ENCODE data around the gene DNAH9.

DNAH9 gene

DNA sequence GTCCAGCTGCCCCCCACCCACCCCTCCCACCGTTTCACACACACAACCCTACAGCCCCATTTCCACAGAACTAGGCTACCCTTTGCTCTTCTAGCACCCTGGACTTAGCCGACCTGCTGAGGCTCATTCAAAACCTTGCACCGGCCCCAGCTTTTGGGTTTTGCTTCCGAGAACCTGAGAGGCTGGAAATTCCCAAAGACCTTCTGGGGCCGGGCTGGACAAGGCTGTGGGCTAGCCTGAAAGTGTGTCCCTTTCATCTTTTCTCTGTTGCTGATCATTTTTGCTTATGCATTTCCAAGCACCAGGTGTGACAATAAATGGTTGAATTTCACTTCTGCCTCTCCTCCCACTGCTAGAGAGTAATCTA is 139.0 kb downstream of the DNAH9 start:
- Histone ChIP-seq H3K27me3 (ENCODE audit: insufficient read depth, low read length) (no peaks in the 10 kb centered on the region), H3K4me3 (ENCODE audit: low read length) (no peak overlapping the region), H3K27ac (ENCODE audit: low read length) (no peak overlapping the region), H3K36me3 (ENCODE audit: insufficient read depth, low read depth, low read length) (no peaks in the 10 kb centered on the region), H3K9me3 (ENCODE audit: insufficient read depth, low read depth, low read length) (no peaks in the 10 kb centered on the region), H3K9ac (ENCODE audit: low read depth, low read length) (no peak overlapping the region), H3K4me1 (ENCODE audit: insufficient read depth, low read length) (no peaks in the 10 kb centered on the region)

- H3K27me3 ChIP-seq (ENCODE audit: insufficient read depth, low read length): no peaks in the 10 kb centered on the region
- no peak overlapping the region for H3K9ac ChIP-seq (ENCODE audit: low read depth, low read length)
- no peaks in the 10 kb centered on the region for H3K36me3 ChIP-seq (ENCODE audit: insufficient read depth, low read depth, low read length)
- no peak overlapping the region for H3K27ac ChIP-seq (ENCODE audit: low read length)
- H3K4me3 ChIP-seq (ENCODE audit: low read length): no peak overlapping the region
- H3K9me3 ChIP-seq (ENCODE audit: insufficient read depth, low read depth, low read length): no peaks in the 10 kb centered on the region
- H3K4me1 ChIP-seq (ENCODE audit: insufficient read depth, low read length): no peaks in the 10 kb centered on the region
These were observed 139.9 kb downstream of the DNAH9 start for GRCh38 chr17:11738151-11738550.

- Histone ChIP-seq H3K4me1 (ENCODE audit: insufficient read depth, low read length) (no peaks in the 10 kb centered on the region), H3K36me3 (ENCODE audit: insufficient read depth, low read depth, low read length) (no peaks in the 10 kb centered on the region), H3K9me3 (ENCODE audit: insufficient read depth, low read depth, low read length) (no peaks in the 10 kb centered on the region), H3K4me3 (ENCODE audit: low read length) (no peak overlapping the region), H3K27ac (ENCODE audit: low read length) (no peak overlapping the region), H3K9ac (ENCODE audit: low read depth, low read length) (no peak overlapping the region), H3K27me3 (ENCODE audit: insufficient read depth, low read length) (no peaks in the 10 kb centered on the region)
These were observed 141.1 kb downstream of the DNAH9 start for GRCh38 chr17:11739351-11739750.

GRCh38 chr17:11739848-11740247 is 141.6 kb downstream of the DNAH9 start:
- H3K36me3 ChIP-seq (ENCODE audit: insufficient read depth, low read depth, low read length): no peaks in the 10 kb centered on the region
- no peaks in the 10 kb centered on the region for H3K27me3 ChIP-seq (ENCODE audit: insufficient read depth, low read length)
- H3K4me1 ChIP-seq (ENCODE audit: insufficient read depth, low read length): no peaks in the 10 kb centered on the region
- H3K9ac ChIP-seq (ENCODE audit: low read depth, low read length): no peak overlapping the region
- no peak overlapping the region for H3K4me3 ChIP-seq (ENCODE audit: low read length)
- no peak overlapping the region for H3K27ac ChIP-seq (ENCODE audit: low read length)
- H3K9me3 ChIP-seq (ENCODE audit: insufficient read depth, low read depth, low read length): no peaks in the 10 kb centered on the region

DNA sequence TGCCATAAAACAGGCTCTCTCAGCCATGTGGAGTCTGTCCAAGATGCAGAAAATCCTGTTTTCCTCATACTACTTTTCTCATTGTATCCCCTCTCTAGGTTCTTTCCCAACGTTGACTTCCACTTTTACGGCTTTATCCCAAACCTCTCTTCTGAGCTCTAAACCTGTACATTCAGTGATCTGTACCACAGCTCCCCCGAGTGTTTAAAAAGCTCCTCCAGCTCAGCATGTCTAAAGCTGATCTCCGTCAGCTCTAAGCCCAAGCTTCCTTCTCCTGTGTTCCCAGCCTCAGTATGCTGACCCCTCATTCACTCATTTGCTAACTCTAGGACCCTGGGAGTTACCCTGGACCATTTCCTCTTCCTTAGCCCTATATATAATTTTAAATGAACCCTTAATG is 144.6 kb downstream of the DNAH9 start:
- no peaks in the 10 kb centered on the region for H3K9me3 ChIP-seq (ENCODE audit: insufficient read depth, low read depth, low read length)

DNA sequence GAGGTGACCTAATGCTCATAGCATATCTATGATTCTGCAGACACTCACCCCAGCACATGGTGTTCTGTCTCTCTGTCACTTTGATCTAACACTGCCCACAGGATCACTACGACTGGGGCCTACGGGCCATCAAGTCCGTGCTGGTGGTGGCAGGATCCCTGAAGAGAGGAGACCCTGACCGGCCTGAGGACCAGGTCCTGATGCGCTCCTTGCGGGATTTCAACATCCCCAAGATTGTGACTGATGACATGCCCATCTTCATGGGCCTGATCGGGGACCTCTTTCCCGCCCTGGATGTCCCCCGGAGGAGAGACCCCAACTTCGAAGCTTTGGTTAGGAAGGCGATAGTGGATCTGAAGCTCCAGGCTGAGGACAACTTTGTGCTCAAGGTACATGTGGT is 146.4 kb downstream of the DNAH9 start:
- Histone ChIP-seq H3K9me3 (ENCODE audit: insufficient read depth, low read depth, low read length) (no peaks in the 10 kb centered on the region), H3K4me1 (ENCODE audit: insufficient read depth, low read length) (no peaks in the 10 kb centered on the region), H3K27me3 (ENCODE audit: insufficient read depth, low read length) (no peaks in the 10 kb centered on the region), H3K36me3 (ENCODE audit: insufficient read depth, low read depth, low read length) (no peaks in the 10 kb centered on the region), H3K4me3 (ENCODE audit: low read length) (no peak overlapping the region), H3K9ac (ENCODE audit: low read depth, low read length) (no peak overlapping the region), H3K27ac (ENCODE audit: low read length) (no peak overlapping the region)

More for the DNA sequence above, 144.6 kb downstream of the DNAH9 start:
- no peaks in the 10 kb centered on the region for H3K36me3 ChIP-seq (ENCODE audit: insufficient read depth, low read depth, low read length)
- no peak overlapping the region for H3K27ac ChIP-seq (ENCODE audit: low read length)
- no peaks in the 10 kb centered on the region for H3K27me3 ChIP-seq (ENCODE audit: insufficient read depth, low read length)
- H3K4me3 ChIP-seq (ENCODE audit: low read length): no peak overlapping the region
- H3K9ac ChIP-seq (ENCODE audit: low read depth, low read length): no peak overlapping the region
- no peaks in the 10 kb centered on the region for H3K4me1 ChIP-seq (ENCODE audit: insufficient read depth, low read length)

DNA sequence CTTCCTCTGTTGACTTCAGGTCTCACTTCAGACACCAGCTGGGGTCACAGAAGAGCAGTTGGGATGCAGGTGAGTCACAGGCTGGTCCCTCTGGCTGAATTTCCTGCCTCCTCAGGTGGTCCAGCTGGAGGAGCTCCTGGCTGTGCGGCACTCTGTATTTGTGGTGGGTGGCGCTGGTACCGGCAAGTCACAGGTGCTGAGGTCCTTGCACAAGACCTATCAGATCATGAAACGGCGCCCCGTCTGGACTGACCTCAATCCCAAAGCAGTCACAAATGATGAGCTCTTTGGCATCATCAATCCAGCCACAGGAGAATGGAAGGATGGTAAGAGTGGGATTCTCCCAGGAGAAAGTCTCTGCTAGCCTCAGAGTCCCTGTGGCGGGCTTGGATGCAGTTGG is 149.2 kb downstream of the DNAH9 start:
- H3K9me3 ChIP-seq (ENCODE audit: insufficient read depth, low read depth, low read length): no peaks in the 10 kb centered on the region
- no peaks in the 10 kb centered on the region for H3K27me3 ChIP-seq (ENCODE audit: insufficient read depth, low read length)
- H3K36me3 ChIP-seq (ENCODE audit: insufficient read depth, low read depth, low read length): no peaks in the 10 kb centered on the region
- H3K9ac ChIP-seq (ENCODE audit: low read depth, low read length): no peak overlapping the region
- H3K4me3 ChIP-seq (ENCODE audit: low read length): no peak overlapping the region
- no peak overlapping the region for H3K27ac ChIP-seq (ENCODE audit: low read length)
- H3K4me1 ChIP-seq (ENCODE audit: insufficient read depth, low read length): no peaks in the 10 kb centered on the region

DNA sequence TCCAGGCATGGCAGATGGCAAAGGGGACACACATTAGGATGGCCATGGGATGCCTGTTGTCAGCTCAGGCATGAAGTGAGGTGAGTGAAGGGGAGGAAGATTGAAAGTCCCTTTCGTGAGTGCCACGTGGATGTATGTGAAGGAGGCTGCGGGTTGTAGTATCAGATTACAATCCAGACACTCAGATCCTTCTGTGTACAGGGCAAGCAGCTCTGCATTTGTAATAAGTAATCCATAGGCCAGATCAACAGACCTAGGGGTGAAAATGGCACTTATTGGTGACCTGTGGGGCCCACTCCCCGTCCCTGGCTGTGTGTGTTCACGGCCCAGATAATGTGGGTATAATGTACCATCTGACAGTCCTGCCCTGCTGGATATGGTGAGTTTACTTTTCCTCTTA is 159.5 kb downstream of the DNAH9 start:
- H3K27ac ChIP-seq (ENCODE audit: low read length): no peak overlapping the region
- no peaks in the 10 kb centered on the region for H3K9me3 ChIP-seq (ENCODE audit: insufficient read depth, low read depth, low read length)
- no peaks in the 10 kb centered on the region for H3K36me3 ChIP-seq (ENCODE audit: insufficient read depth, low read depth, low read length)
- no peaks in the 10 kb centered on the region for H3K4me1 ChIP-seq (ENCODE audit: insufficient read depth, low read length)
- H3K27me3 ChIP-seq (ENCODE audit: insufficient read depth, low read length): no peaks in the 10 kb centered on the region
- no peak overlapping the region for H3K9ac ChIP-seq (ENCODE audit: low read depth, low read length)
- H3K4me3 ChIP-seq (ENCODE audit: low read length): no peak overlapping the region

- Histone ChIP-seq H3K9me3 (ENCODE audit: insufficient read depth, low read depth, low read length) (no peaks in the 10 kb centered on the region), H3K36me3 (ENCODE audit: insufficient read depth, low read depth, low read length) (no peaks in the 10 kb centered on the region), H3K4me1 (ENCODE audit: insufficient read depth, low read length) (no peaks in the 10 kb centered on the region), H3K27me3 (ENCODE audit: insufficient read depth, low read length) (no peaks in the 10 kb centered on the region), H3K4me3 (ENCODE audit: low read length) (no peak overlapping the region), H3K9ac (ENCODE audit: low read depth, low read length) (no peak overlapping the region), H3K27ac (ENCODE audit: low read length) (no peak overlapping the region)
These were observed 169.8 kb downstream of the DNAH9 start for GRCh38 chr17:11768106-11768505.

DNA sequence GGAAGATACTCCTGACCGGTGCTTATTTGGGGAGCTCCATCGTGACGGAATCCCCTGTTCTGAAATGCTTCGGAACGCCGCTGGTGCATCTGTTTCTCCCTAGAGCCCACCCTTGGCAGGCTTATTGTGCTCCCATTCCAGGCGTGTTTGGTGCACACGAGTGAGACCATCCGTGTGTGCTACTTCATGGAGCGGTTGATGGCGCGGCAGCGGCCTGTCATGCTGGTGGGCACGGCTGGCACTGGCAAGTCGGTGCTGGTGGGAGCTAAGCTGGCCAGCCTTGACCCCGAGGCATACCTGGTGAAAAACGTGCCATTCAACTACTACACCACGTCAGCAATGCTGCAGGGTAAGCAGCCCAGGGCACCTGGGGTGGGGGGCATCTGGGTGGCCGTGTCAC is 170.7 kb downstream of the DNAH9 start:
- Histone ChIP-seq H3K27me3 (ENCODE audit: insufficient read depth, low read length) (no peaks in the 10 kb centered on the region), H3K27ac (ENCODE audit: low read length) (no peak overlapping the region), H3K36me3 (ENCODE audit: insufficient read depth, low read depth, low read length) (no peaks in the 10 kb centered on the region), H3K9me3 (ENCODE audit: insufficient read depth, low read depth, low read length) (no peaks in the 10 kb centered on the region), H3K4me3 (ENCODE audit: low read length) (no peak overlapping the region), H3K9ac (ENCODE audit: low read depth, low read length) (no peak overlapping the region), H3K4me1 (ENCODE audit: insufficient read depth, low read length) (no peaks in the 10 kb centered on the region)

DNA sequence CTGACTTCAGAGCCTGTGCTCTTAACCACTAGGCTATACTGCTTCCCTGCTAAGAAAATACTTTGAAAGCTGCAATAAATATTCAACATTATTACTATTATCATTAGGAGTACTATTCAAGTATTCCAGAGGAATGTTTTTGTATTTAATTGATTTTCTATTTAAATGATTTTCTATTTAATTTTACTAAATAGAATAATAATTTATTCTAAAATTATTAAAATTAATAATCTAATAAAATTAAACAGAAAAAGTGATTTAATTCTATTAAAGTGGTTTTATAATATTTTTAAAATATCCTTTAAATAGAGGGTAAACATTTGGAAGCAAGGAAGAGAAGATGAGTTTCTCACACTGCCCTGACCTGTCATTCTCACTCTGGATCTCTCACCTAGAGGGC is 173.8 kb downstream of the DNAH9 start:
- Histone ChIP-seq H3K36me3 (ENCODE audit: insufficient read depth, low read depth, low read length) (no peaks in the 10 kb centered on the region), H3K27me3 (ENCODE audit: insufficient read depth, low read length) (no peaks in the 10 kb centered on the region), H3K9ac (ENCODE audit: low read depth, low read length) (no peak overlapping the region), H3K9me3 (ENCODE audit: insufficient read depth, low read depth, low read length) (no peaks in the 10 kb centered on the region), H3K4me1 (ENCODE audit: insufficient read depth, low read length) (no peaks in the 10 kb centered on the region), H3K4me3 (ENCODE audit: low read length) (no peak overlapping the region), H3K27ac (ENCODE audit: low read length) (no peak overlapping the region)

DNA sequence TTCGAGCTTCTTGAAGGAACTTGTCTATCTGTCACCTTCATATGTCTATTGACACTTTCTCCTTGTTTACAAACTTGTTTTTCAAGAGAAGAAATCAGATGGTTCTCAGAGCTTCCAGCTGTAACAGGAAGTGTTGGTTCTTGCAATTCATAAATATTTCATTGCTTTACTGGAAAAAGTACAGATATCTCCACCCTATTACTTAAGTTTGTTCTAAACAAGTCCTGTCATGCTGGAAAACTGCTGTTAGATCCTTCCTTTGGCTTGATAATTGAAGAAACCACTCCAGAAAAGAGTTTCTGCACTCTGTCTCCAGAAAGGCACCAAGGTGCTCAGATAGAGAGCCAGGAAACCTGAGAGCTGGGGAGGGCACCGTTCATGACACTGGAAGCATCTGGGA is 181.6 kb downstream of the DNAH9 start:
- no peaks in the 10 kb centered on the region for H3K36me3 ChIP-seq (ENCODE audit: insufficient read depth, low read depth, low read length)
- H3K27ac ChIP-seq (ENCODE audit: low read length): no peak overlapping the region
- H3K4me3 ChIP-seq (ENCODE audit: low read length): no peak overlapping the region
- no peaks in the 10 kb centered on the region for H3K9me3 ChIP-seq (ENCODE audit: insufficient read depth, low read depth, low read length)
- no peak overlapping the region for H3K9ac ChIP-seq (ENCODE audit: low read depth, low read length)
- H3K27me3 ChIP-seq (ENCODE audit: insufficient read depth, low read length): no peaks in the 10 kb centered on the region
- no peaks in the 10 kb centered on the region for H3K4me1 ChIP-seq (ENCODE audit: insufficient read depth, low read length)

GRCh38 chr17:11780621-11781020 is 182.4 kb downstream of the DNAH9 start:
- H3K27me3 ChIP-seq (ENCODE audit: insufficient read depth, low read length): no peaks in the 10 kb centered on the region
- H3K4me3 ChIP-seq (ENCODE audit: low read length): no peak overlapping the region
- H3K27ac ChIP-seq (ENCODE audit: low read length): no peak overlapping the region
- no peak overlapping the region for H3K9ac ChIP-seq (ENCODE audit: low read depth, low read length)
- H3K9me3 ChIP-seq (ENCODE audit: insufficient read depth, low read depth, low read length): no peaks in the 10 kb centered on the region
- no peaks in the 10 kb centered on the region for H3K36me3 ChIP-seq (ENCODE audit: insufficient read depth, low read depth, low read length)
- no peaks in the 10 kb centered on the region for H3K4me1 ChIP-seq (ENCODE audit: insufficient read depth, low read length)

Data from iPS-20b (cell line).